Thoracic aorta (tissue), 2 donors: Measurements from ENCODE around the gene TNFRSF14. TPM values are rescaled to one million over a fixed set of nuclear protein-coding genes. Genes with fewer than 3 reads are reported as not detected.
"Not testable (repeated sequence)": the region's sequence is repeated elsewhere in the genome, so short reads cannot be mapped to it uniquely, and the experiment has no call there.

Experiments
- ATAC-seq: fragments of 150-250 bp; one replicate; pipeline ENCODE4 v1.8.0; 2017; ENCODE audit warnings: low read depth; ENCODE audit not compliant: insufficient number of reproducible peaks, low FRiP score
- DNase-seq: peaks from one replicate; pipeline ENCODE4 v3.0.0-alpha.2; 2020; ENCODE audit warnings: low spot score
- H3K27ac ChIP-seq, 2 donors: fragments of 200-600 bp; sonication (generic); 1 replicate in 1 of 2; 2 replicates in 1 of 2; pipeline ENCODE4 v1.5.1; 2016; ENCODE audit warnings: mild to moderate bottlenecking in 2 of 2, moderate library complexity in 2 of 2
- H3K27me3 ChIP-seq: fragments of 200-600 bp; sonication (generic); replicated peaks from 2 replicates; pipeline ENCODE4 v1.6.0; 2016; ENCODE audit warnings: mild to moderate bottlenecking; ENCODE audit not compliant: insufficient read depth
- H3K36me3 ChIP-seq: fragments of 200-600 bp; sonication (generic); one replicate; pipeline ENCODE4 v1.5.1; 2016
- H3K4me1 ChIP-seq, 2 donors: fragments of 200-600 bp; sonication (generic); 1 replicate in 1 of 2; 2 replicates in 1 of 2; pipeline versions ENCODE4 v1.5.1 to v1.6.0; 2016; ENCODE audit warnings: low read depth in 2 of 2, mild to moderate bottlenecking in 1 of 2; ENCODE audit not compliant: control insufficient read depth in 1 of 2
- H3K4me3 ChIP-seq: fragments of 200-600 bp; sonication (generic); 2 replicates; pipeline ENCODE4 v1.5.1; 2016; ENCODE audit warnings: mild to moderate bottlenecking
- H3K9me3 ChIP-seq: fragments of 200-600 bp; sonication (generic); 2 replicates; pipeline ENCODE4 v1.5.1; 2016
- total RNA-seq, 2 donors: library from RNA; depleted of rRNA; stranded (reverse); fragments of >200 nt; gene quantifications; one replicate each; pipeline versions ENCODE4 v1.1.0 to v1.2.3, GENCODE V29; 2016
- TF ChIP-seq, protein P1 (sequence below): fragments of 200-600 bp; sonication (generic); IDR thresholded peaks from one replicate; pipeline ENCODE4 v1.5.1; 2019; ENCODE audit warnings: antibody characterized with exemption

Gene TNFRSF14
- total RNA-seq, 2 donors from 2014 or later: 29.6 to 55.6 TPM

DNA sequence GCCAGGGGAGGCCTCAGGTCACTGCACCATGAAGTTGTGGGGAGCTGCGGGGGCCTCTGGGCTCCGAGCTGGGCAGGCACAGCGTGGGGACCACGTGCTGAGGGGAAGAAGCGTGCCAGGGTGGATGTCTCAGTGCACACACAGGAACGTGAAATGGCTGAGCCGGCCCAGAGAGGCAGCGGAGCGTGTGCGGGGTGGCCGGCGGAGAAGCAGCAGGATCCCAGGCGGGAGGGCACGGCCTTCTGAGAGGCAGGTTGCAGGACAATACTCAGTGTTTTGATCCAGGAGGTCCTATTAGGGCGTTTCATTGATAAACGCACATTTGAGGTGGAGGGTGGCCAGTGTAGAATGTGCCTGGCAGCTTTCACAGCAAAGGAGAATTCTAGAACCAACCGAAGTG lies 12.9 kb downstream of the TNFRSF14 start:
- no peaks in the 10 kb centered on the region for H3K27me3 ChIP-seq
- TF ChIP-seq, protein P1, sequence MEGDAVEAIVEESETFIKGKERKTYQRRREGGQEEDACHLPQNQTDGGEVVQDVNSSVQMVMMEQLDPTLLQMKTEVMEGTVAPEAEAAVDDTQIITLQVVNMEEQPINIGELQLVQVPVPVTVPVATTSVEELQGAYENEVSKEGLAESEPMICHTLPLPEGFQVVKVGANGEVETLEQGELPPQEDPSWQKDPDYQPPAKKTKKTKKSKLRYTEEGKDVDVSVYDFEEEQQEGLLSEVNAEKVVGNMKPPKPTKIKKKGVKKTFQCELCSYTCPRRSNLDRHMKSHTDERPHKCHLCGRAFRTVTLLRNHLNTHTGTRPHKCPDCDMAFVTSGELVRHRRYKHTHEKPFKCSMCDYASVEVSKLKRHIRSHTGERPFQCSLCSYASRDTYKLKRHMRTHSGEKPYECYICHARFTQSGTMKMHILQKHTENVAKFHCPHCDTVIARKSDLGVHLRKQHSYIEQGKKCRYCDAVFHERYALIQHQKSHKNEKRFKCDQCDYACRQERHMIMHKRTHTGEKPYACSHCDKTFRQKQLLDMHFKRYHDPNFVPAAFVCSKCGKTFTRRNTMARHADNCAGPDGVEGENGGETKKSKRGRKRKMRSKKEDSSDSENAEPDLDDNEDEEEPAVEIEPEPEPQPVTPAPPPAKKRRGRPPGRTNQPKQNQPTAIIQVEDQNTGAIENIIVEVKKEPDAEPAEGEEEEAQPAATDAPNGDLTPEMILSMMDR: no peak
- ATAC-seq (no peak), DNase-seq (no peak)
- H3K4me1 ChIP-seq: no peaks in the 10 kb centered on the region
- H3K9me3 ChIP-seq: peaks cover 5% of the 10 kb centered on the region
- no peak overlapping the region for H3K4me3 ChIP-seq
- H3K27ac ChIP-seq: no peak overlapping the region
- no peaks in the 10 kb centered on the region for H3K36me3 ChIP-seq

GRCh38 chr1:2569703-2570102 lies 13.5 kb downstream of the TNFRSF14 start:
- H3K4me1 ChIP-seq, H3K36me3 ChIP-seq, H3K27ac ChIP-seq, H3K4me3 ChIP-seq, H3K9me3 ChIP-seq, DNase-seq, ATAC-seq, H3K27me3 ChIP-seq: not testable (repeated sequence)

GRCh38 chr1:2570332-2570731 lies 14.2 kb downstream of the TNFRSF14 start:
- no peak overlapping the region for H3K4me3 ChIP-seq
- DNase-seq: no peak
- no peak for ATAC-seq
- no peaks in the 10 kb centered on the region for H3K36me3 ChIP-seq
- H3K9me3 ChIP-seq: peaks cover 5% of the 10 kb centered on the region
- TF ChIP-seq, protein P1: no peak
- H3K27me3 ChIP-seq: no peaks in the 10 kb centered on the region
- no peaks in the 10 kb centered on the region for H3K4me1 ChIP-seq
- H3K27ac ChIP-seq: no peak overlapping the region

- H3K27me3 ChIP-seq: no peaks in the 10 kb centered on the region
- H3K27ac ChIP-seq: no peak overlapping the region
- no peak overlapping the region for H3K4me3 ChIP-seq
- peaks cover 5% of the 10 kb centered on the region for H3K9me3 ChIP-seq
- no peaks in the 10 kb centered on the region for H3K36me3 ChIP-seq
- no peak for ATAC-seq
- DNase-seq: no peak
- TF ChIP-seq, protein P1: no peak
- H3K4me1 ChIP-seq: no peaks in the 10 kb centered on the region
These were observed 15.2 kb downstream of the TNFRSF14 start for GRCh38 chr1:2571348-2571747.

DNA sequence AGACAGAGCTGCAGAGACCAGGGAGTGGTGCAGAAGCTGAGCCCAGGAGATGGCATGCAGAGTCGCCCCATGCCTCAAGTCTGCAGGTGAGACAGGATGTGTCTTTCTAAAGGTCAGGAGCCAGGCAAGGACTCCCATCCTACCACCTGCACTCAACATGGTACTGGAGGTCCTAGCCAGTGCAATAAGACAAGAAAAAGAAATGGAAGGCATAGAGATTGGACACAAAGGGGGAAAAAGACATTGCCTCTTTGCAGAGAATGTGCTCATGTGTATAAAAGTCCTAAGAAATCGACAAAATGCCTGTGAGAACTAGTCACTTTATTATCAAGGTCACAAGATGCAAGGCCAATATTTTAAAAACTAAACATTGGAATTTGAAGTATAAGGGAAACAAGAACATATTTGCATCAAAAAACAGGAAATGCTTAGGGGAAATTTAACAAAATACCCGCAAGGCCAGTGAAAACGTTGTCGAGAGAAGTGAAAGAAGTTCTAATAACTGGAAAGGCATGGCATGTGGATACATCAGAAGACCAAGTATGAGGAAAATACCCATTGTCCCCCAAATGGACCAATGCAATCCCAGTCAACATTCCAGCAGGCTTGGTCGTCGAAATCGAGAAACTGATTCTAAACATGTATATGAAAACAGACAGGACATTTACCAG lies 17.2 kb downstream of the TNFRSF14 start:
- Histone ChIP-seq H3K9me3 (peaks cover 5% of the 10 kb centered on the region), H3K27me3 (no peaks in the 10 kb centered on the region), H3K27ac (no peak overlapping the region), H3K36me3 (no peaks in the 10 kb centered on the region), H3K4me3 (no peak overlapping the region), H3K4me1 (no peaks in the 10 kb centered on the region)
- ATAC-seq (no peak), DNase-seq (no peak)
- TF ChIP-seq, protein P1: no peak

GRCh38 chr1:2574350-2574749 lies 18.2 kb downstream of the TNFRSF14 start:
- Histone ChIP-seq H3K4me1 (no peaks in the 10 kb centered on the region), H3K4me3 (no peak overlapping the region), H3K36me3 (no peaks in the 10 kb centered on the region), H3K27ac (no peak overlapping the region), H3K27me3 (no peaks in the 10 kb centered on the region), H3K9me3 (peaks cover 5% of the 10 kb centered on the region)
- TF ChIP-seq, protein P1: no peak
- ATAC-seq: no peak
- DNase-seq: no peak
